Breast epithelium (tissue), 4 donors: Measurements from ENCODE around the gene PTCHD1. TPM values are rescaled to one million over a fixed set of nuclear protein-coding genes. Genes with fewer than 3 reads are reported as not detected.

Source experiments
- DNase-seq, 2 donors: peaks; one replicate each; pipeline ENCODE4 v3.0.0-alpha.2; 2019; ENCODE audit warnings: low spot score in 2 of 2
- H3K27ac ChIP-seq, 2 donors: fragments of 200-600 bp; sonication (generic) in 1 of 2; one replicate each; pipeline ENCODE4 v1.5.1; 2016 to 2019; ENCODE audit warnings: mild to moderate bottlenecking in 1 of 2
- H3K27me3 ChIP-seq, 2 donors: fragments of 200-600 bp; sonication (generic) in 1 of 2; one replicate each; pipeline versions ENCODE4 v1.5.1 to v1.6.0; 2017 to 2019; ENCODE audit warnings: control low read depth in 1 of 2, mild to moderate bottlenecking in 1 of 2
- H3K36me3 ChIP-seq: fragments of 200-600 bp; one replicate; pipeline ENCODE4 v1.5.1; 2019
- H3K4me1 ChIP-seq, 2 donors: fragments of 200-600 bp; sonication (generic); one replicate each; pipeline ENCODE4 v1.5.1; 2016 to 2019; ENCODE audit warnings: control low read depth in 1 of 2
- H3K4me3 ChIP-seq, 3 donors: fragments of 200-600 bp; sonication (generic); 1 replicate in 2 of 3; 2 replicates in 1 of 3; pipeline ENCODE4 v1.5.1; 2016 to 2019; ENCODE audit warnings: mild to moderate bottlenecking in 3 of 3, moderate library complexity in 2 of 3
- H3K9me3 ChIP-seq, 2 donors: fragments of 200-600 bp; sonication (generic) in 1 of 2; one replicate each; pipeline ENCODE4 v1.5.1; 2016 to 2019; ENCODE audit warnings: control low read depth in 1 of 2
- POLR2A ChIP-seq: fragments of 450-650 bp; IDR thresholded peaks from one replicate; pipeline ENCODE4 v1.6.1; 2016; ENCODE audit warnings: antibody characterized with exemption, mild to moderate bottlenecking, moderate library complexity
- POLR2AphosphoS5 ChIP-seq, 3 donors: sonication (generic); formaldehyde crosslinking; IDR thresholded peaks; one replicate each; pipeline ENCODE4 v1.6.1; 2017; ENCODE audit warnings: antibody characterized with exemption in 3 of 3
- intact Hi-C: fragments of 100-400 bp; cut with DNase I; formaldehyde crosslinking; loops from one replicate; pipeline ENCODE4 v1.15.1; 2023; ENCODE audit warnings: low total_unique reads
- total RNA-seq, 3 donors: library from RNA; depleted of rRNA; stranded (reverse); fragments of >200 nt; gene quantifications; one replicate each; pipeline ENCODE4 v1.1.0, GENCODE V29; 2016
- TF ChIP-seq, protein P1 (sequence below), 3 donors: fragments of 450-650 bp; IDR thresholded peaks; one replicate each; pipeline ENCODE4 v1.5.1; 2016 to 2017; ENCODE audit warnings: antibody characterized with exemption in 3 of 3, mild to moderate bottlenecking in 3 of 3, moderate library complexity in 3 of 3

The PTCHD1 gene
- total RNA-seq, 3 donors from 2014 or later = under 0.01 to 5.7 (median 1.3) TPM

DNA sequence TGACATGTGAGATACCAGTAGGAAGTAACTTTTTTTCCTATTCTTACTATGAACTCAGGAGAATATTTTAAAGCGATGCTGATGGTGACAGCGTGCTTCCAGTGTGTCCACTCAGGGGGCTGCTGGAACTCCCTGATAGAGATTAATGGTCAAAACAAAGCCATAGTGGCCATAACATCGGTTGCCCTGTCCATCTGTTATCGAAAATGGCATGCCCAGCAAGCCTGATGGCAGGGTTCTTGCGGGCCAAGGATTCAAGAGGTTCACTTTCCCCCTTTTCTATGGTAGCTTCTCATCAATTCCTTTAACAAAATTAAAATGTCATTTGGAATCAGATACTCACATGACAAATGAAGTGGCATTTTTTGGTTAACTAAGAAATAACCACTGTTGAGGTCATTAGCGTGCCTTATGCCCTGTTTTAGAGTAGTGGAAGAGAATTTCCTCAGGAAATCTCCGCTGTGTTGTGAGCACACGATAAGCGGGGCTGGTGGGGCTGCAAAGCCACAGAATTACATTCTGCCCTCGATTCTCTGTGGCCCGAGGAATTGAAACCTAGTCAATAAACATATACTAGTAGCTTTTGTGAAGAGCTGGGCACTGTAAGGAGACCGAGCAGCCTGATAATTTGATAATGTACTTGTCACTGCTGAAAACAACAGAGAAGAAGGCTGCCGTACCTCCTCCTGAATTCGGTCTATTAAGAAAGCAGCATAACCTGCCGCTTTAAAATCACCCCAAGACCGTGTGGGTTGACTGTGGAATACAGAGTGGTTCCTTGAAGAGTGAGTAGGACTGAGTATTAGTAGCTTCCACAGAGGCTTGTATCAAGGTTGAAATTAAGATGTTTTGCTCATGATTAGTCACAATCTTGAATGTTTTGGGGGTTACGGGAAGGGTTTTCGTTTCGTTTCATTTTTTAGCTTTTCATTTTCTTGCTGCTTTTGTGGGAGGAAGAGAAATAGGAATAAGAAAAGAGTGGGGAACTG, 46.7 kb downstream of the PTCHD1 start:
- Histone ChIP-seq H3K9me3 (no peaks in the 10 kb centered on the region), H3K4me1 (no peaks in the 10 kb centered on the region), H3K4me3 (no peak overlapping the region), H3K27ac (no peak overlapping the region), H3K36me3 (no peaks in the 10 kb centered on the region), H3K27me3 (peaks cover 0 to 26% of the 10 kb centered on the region in 2 donors)
- intact Hi-C loops = no loop called here
- no peak for DNase-seq
- no peak for TF ChIP-seq POLR2AphosphoS5 (IDR thresholded peaks at IDR 0.05)
- TF ChIP-seq, protein P1, sequence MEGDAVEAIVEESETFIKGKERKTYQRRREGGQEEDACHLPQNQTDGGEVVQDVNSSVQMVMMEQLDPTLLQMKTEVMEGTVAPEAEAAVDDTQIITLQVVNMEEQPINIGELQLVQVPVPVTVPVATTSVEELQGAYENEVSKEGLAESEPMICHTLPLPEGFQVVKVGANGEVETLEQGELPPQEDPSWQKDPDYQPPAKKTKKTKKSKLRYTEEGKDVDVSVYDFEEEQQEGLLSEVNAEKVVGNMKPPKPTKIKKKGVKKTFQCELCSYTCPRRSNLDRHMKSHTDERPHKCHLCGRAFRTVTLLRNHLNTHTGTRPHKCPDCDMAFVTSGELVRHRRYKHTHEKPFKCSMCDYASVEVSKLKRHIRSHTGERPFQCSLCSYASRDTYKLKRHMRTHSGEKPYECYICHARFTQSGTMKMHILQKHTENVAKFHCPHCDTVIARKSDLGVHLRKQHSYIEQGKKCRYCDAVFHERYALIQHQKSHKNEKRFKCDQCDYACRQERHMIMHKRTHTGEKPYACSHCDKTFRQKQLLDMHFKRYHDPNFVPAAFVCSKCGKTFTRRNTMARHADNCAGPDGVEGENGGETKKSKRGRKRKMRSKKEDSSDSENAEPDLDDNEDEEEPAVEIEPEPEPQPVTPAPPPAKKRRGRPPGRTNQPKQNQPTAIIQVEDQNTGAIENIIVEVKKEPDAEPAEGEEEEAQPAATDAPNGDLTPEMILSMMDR (IDR thresholded peaks at IDR 0.05) = no peak
- no peak for TF ChIP-seq POLR2A

DNA sequence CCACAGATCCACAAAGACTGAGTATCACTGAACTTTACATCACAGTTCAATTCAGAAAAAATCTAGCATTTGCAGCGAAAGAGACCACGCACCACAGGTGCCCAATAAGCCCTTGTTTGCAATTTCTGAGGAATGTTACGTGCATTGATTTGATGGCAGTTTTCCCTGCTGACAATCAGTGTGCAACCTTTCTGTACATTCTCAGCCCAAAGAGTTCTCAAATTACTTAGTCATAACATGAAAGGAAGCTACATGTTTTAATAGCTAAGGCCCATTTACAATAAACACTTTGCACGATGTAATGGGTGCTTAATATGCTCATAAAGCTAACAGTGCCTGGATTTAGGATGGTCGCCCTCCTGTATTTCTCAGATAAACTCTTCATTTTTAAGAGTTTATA, 47.9 kb downstream of the PTCHD1 start:
- TF ChIP-seq, protein P1 (IDR thresholded peaks at IDR 0.05) = no peak
- TF ChIP-seq POLR2AphosphoS5 (IDR thresholded peaks at IDR 0.05) (no peak), POLR2A (no peak)
- DNase-seq = no peak
- H3K4me3 ChIP-seq = no peak overlapping the region
- intact Hi-C loops = no loop called here
- peaks cover 0 to 26% of the 10 kb centered on the region in 2 donors for H3K27me3 ChIP-seq
- H3K9me3 ChIP-seq = no peaks in the 10 kb centered on the region
- no peak overlapping the region for H3K27ac ChIP-seq
- H3K36me3 ChIP-seq = no peaks in the 10 kb centered on the region
- H3K4me1 ChIP-seq = no peaks in the 10 kb centered on the region

DNA sequence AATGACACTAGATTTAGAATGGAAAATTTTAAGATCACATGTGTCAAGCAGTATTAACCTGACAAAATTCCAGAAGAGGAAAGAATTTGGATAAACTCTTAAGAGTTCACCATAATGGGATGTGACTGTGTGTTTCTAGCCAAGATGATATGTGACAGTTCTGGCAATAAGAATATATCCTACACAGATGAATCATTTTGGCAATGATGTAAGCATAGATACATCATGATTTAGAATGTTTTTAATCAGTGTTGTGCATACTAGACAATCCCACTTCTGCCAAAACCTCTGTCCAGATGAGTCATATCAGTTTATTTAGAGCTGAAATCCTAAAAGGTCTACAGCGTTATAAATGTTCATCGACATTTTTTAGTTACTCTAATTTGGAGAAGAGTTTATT, 48.8 kb downstream of the PTCHD1 start:
- H3K9me3 ChIP-seq = no peaks in the 10 kb centered on the region
- TF ChIP-seq, protein P1 (IDR thresholded peaks at IDR 0.05) = no peak
- TF ChIP-seq POLR2AphosphoS5 (IDR thresholded peaks at IDR 0.05) (no peak), POLR2A (no peak)
- H3K4me3 ChIP-seq = no peak overlapping the region
- intact Hi-C loops = no loop called here
- H3K36me3 ChIP-seq = no peaks in the 10 kb centered on the region
- H3K27me3 ChIP-seq = peaks cover 0 to 26% of the 10 kb centered on the region in 2 donors
- H3K4me1 ChIP-seq = no peaks in the 10 kb centered on the region
- no peak for DNase-seq
- no peak overlapping the region for H3K27ac ChIP-seq

DNA sequence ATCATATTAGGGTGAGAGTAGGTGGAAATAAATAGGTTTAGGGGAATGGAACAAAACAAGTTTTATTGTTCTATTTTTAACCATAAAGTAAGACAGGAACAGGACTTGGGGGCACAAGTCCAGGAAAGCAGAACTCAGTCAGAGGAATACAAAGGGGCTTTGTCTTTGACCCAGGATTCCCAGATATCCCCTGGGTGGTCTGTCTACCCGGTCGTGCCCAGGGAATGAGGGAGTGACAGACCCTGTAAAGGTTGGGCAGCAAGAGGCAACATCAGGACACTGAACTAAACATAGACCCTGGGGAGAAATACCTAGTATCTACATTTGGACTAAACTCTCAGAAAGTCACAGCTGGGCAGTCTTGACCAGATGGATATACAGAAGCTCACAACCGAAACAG, 50.6 kb downstream of the PTCHD1 start:
- peaks cover 0 to 16% of the 10 kb centered on the region in 2 donors for H3K27me3 ChIP-seq
- no peak overlapping the region for H3K4me3 ChIP-seq
- intact Hi-C loops = no loop called here
- H3K9me3 ChIP-seq = no peaks in the 10 kb centered on the region
- DNase-seq = no peak
- H3K27ac ChIP-seq = no peak overlapping the region
- TF ChIP-seq, protein P1 (IDR thresholded peaks at IDR 0.05) = no peak
- TF ChIP-seq POLR2A (no peak), POLR2AphosphoS5 (IDR thresholded peaks at IDR 0.05) (no peak)
- H3K4me1 ChIP-seq = no peaks in the 10 kb centered on the region
- no peaks in the 10 kb centered on the region for H3K36me3 ChIP-seq

DNA sequence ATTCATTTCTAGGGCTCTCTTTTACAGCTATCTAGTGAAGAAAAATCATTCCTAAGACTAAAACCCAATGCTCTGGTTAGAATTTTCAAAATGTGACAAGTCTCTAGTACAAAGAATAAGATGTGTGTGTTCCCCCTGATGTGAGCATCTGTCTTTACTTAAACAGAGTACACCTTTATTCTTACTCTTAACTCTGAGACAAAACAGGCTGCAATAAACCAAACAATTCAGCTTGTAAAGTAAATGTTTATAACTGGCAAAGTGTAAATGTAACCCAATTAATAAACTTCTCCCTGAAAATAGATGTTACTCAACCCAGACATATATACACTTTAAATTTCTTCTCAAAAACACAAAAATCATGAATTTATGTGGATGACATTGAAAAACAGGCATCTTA, 51.6 kb downstream of the PTCHD1 start:
- no peak for TF ChIP-seq POLR2A
- intact Hi-C loops = no loop called here
- H3K27ac ChIP-seq = no peak overlapping the region

More for the DNA sequence above, 51.6 kb downstream of the PTCHD1 start:
- H3K4me1 ChIP-seq = no peaks in the 10 kb centered on the region
- DNase-seq = no peak
- no peaks in the 10 kb centered on the region for H3K9me3 ChIP-seq
- H3K36me3 ChIP-seq = no peaks in the 10 kb centered on the region
- H3K4me3 ChIP-seq = no peak overlapping the region
- H3K27me3 ChIP-seq = peaks cover 0 to 8% of the 10 kb centered on the region in 2 donors
